ENCODE results near the gene ALMS1. TPM values are rescaled to one million over a fixed set of nuclear protein-coding genes. Genes with fewer than 3 reads are reported as not detected.

The ALMS1 gene
- total and polyA plus RNA-seq, 8 donors: 3.8 to 101 (median 16.9) TPM

- intact Hi-C loops (cut with DNase I; ENCODE audit: low total_unique reads): no loop called here
These were observed 1.4 kb downstream of the ALMS1 start for GRCh38 chr2:73386894-73387636.

GRCh38 chr2:73402386-73403103 is 16.9 kb downstream of the ALMS1 start:
- H3K4me1 ChIP-seq: no peaks in the 10 kb centered on the region
- no peaks in the 10 kb centered on the region for H3K27me3 ChIP-seq
- H3K4me3 ChIP-seq: no peak overlapping the region
- no peak for DNase-seq
- H3K36me3 ChIP-seq: peaks cover 0 to 22% (median 8%) of the 10 kb centered on the region in 4 donors
- intact Hi-C loops (cut with DNase I; ENCODE audit: low total_unique reads): no loop called here
- TF ChIP-seq POLR2AphosphoS5 (IDR thresholded peaks at IDR 0.05) (no peak), CTCF (IDR thresholded peaks at IDR 0.05) (no peak), POLR2A (IDR thresholded peaks at IDR 0.05) (no peak), EP300 (IDR thresholded peaks at IDR 0.05) (no peak)
- peaks cover 0 to 35% (median 19%) of the 10 kb centered on the region in 4 donors for H3K9me3 ChIP-seq
- no peak overlapping the region for H3K27ac ChIP-seq
- WGBS, 5 donors: 88 to 94% (median 90%) methylated on average over 9 of the region's 9 CpGs

More at GRCh38 chr2:73386894-73387636, 1.4 kb downstream of the ALMS1 start:
- no peak for TF ChIP-seq POLR2AphosphoS5 (IDR thresholded peaks at IDR 0.05)
- TF ChIP-seq EP300 (IDR thresholded peaks at IDR 0.05): no peak
- no peak for TF ChIP-seq POLR2A (IDR thresholded peaks at IDR 0.05)
- no peak for TF ChIP-seq CTCF (IDR thresholded peaks at IDR 0.05)
- 19 to 22% (median 21%) methylated on average over 6 of the region's 6 CpGs for WGBS, 5 donors
- Histone ChIP-seq H3K4me1 (peaks cover 13 to 29% (median 23%) of the 10 kb centered on the region in 4 donors), H3K27me3 (peaks cover 0 to 6% (median 0%) of the 10 kb centered on the region in 3 donors), H3K9me3 (no peaks in the 10 kb centered on the region), H3K36me3 (no peaks in the 10 kb centered on the region), H3K27ac (peak overlapping the region in 4 of 5 donors; percentile 88 to 96 (median 92)), H3K4me3 (peak overlapping the region; percentile 58 to 87 (median 76))
- peak in 1 of 2 donors; percentile 4 for DNase-seq

- no peak for DNase-seq
- Histone ChIP-seq H3K4me3 (no peak overlapping the region), H3K9me3 (peaks cover 0 to 35% (median 19%) of the 10 kb centered on the region in 4 donors), H3K27ac (no peak overlapping the region), H3K4me1 (no peaks in the 10 kb centered on the region), H3K27me3 (no peaks in the 10 kb centered on the region), H3K36me3 (peaks cover 0 to 22% (median 8%) of the 10 kb centered on the region in 4 donors)
- 98 to 100% (median 100%) methylated on average over 1 of the region's 1 CpG for WGBS, 5 donors
- intact Hi-C loops (cut with DNase I; ENCODE audit: low total_unique reads): no loop called here
- TF ChIP-seq POLR2AphosphoS5 (IDR thresholded peaks at IDR 0.05): no peak
- no peak for TF ChIP-seq POLR2A (IDR thresholded peaks at IDR 0.05)
- no peak for TF ChIP-seq CTCF (IDR thresholded peaks at IDR 0.05)
- no peak for TF ChIP-seq EP300 (IDR thresholded peaks at IDR 0.05)
These were observed 17.6 kb downstream of the ALMS1 start for GRCh38 chr2:73403237-73403636.

GRCh38 chr2:73404409-73404808 is 18.8 kb downstream of the ALMS1 start:
- no peak for DNase-seq
- H3K27me3 ChIP-seq: no peaks in the 10 kb centered on the region
- intact Hi-C loops (cut with DNase I; ENCODE audit: low total_unique reads): no loop called here
- H3K27ac ChIP-seq: no peak overlapping the region
- H3K9me3 ChIP-seq: peaks cover 0 to 24% (median 11%) of the 10 kb centered on the region in 4 donors
- no peaks in the 10 kb centered on the region for H3K4me1 ChIP-seq
- WGBS, 5 donors: 95 to 98% (median 98%) methylated on average over 5 of the region's 5 CpGs
- H3K36me3 ChIP-seq: peaks cover 0 to 15% (median 4%) of the 10 kb centered on the region in 4 donors
- no peak overlapping the region for H3K4me3 ChIP-seq
- TF ChIP-seq POLR2A (IDR thresholded peaks at IDR 0.05) (no peak), CTCF (IDR thresholded peaks at IDR 0.05) (no peak), POLR2AphosphoS5 (IDR thresholded peaks at IDR 0.05) (no peak), EP300 (IDR thresholded peaks at IDR 0.05) (no peak)
